HCT116 (cell line): ENCODE results near the gene STIM2. TPM values are rescaled to one million over a fixed set of nuclear protein-coding genes. Genes with fewer than 3 reads are reported as not detected.

Experiments
- ATAC-seq: fragments of 200-7000 bp; cut with Tn5 transposase; 2 replicates; pipeline ENCODE4 v1.9.1; 2020; ENCODE audit warnings: mild to moderate bottlenecking, moderate library complexity
- BruUV-seq: library from RNA; stranded (reverse); fragments of 400-500 nt; replicated peaks from 2 replicates; lab custom pipeline; 2021; lab: Mats Ljungman, UMichigan
- CTCF ChIA-PET: fragments of 300-600 bp; sonication (Branson Sonifier 250); formaldehyde crosslinking; loops from one replicate; lab custom pipeline; 2021; ENCODE audit warnings: antibody characterized with exemption; lab: Charles Lee
- POLR2A ChIA-PET: fragments of 300-600, 350-600 bp; sonication (Branson Sonifier 250); formaldehyde crosslinking; loops from one replicate; lab custom pipeline; 2021; ENCODE audit warnings: antibody characterized with exemption; lab: Charles Lee
- RAD21 ChIA-PET, 2 experiments: fragments of 300-600 bp; sonication (Branson Sonifier 250); formaldehyde crosslinking; loops; one replicate each; lab custom pipeline; 2023; ENCODE audit warnings: low total read pairs in 2 of 2; ENCODE audit not compliant: uncharacterized antibody in 2 of 2, unreplicated experiment in 2 of 2, low non-redundant PET in 1 of 2; lab: Charles Lee
- DNase-seq: peaks from one replicate; pipeline ENCODE4 v3.0.0-alpha.2; 2010; ENCODE audit warnings: low read depth, low spot score
- H2AFZ ChIP-seq: fragments of 200-600 bp; shearing (Covaris generic), sonication (generic); 2 replicates; pipeline ENCODE4 v1.6.1; 2017; ENCODE audit warnings: low read depth, mixed run types, mixed read lengths, antibody characterized with exemption, low read length; ENCODE audit not compliant: poor library complexity, severe bottlenecking
- H3K27ac ChIP-seq: 2 replicates; pipeline ENCODE4 v1.5.1; 2012; ENCODE audit warnings: low read depth, low read length
- H3K27me3 ChIP-seq: fragments of 200-600 bp; sonication (generic); 2 replicates; pipeline ENCODE4 v1.6.1; 2016; ENCODE audit warnings: mixed run types, low read length, mixed read lengths; ENCODE audit not compliant: insufficient read depth
- H3K36me3 ChIP-seq, 2 experiments: fragments of 200-500 bp in 1 of 2; fragments of 200-600 bp in 1 of 2; sonication (Bioruptor generic) in 1 of 2; sonication (generic) in 1 of 2; 2 replicates each; pipeline versions ENCODE4 v1.5.1 to v1.6.1; 2014 to 2016; ENCODE audit warnings: low read length in 2 of 2, inconsistent platforms in 1 of 2, mixed read lengths in 1 of 2, mixed run types in 1 of 2; ENCODE audit not compliant: insufficient read depth in 2 of 2, control insufficient read depth in 1 of 2
- H3K4me1 ChIP-seq, 2 experiments: fragments of 200-600 bp in 1 of 2; sonication (generic) in 1 of 2; 2 replicates each; pipeline versions ENCODE4 v1.5.1 to v1.6.1; 2012 to 2017; ENCODE audit warnings: low read length in 2 of 2, inconsistent platforms in 1 of 2, mild to moderate bottlenecking in 1 of 2, mixed read lengths in 1 of 2, mixed run types in 1 of 2, moderate library complexity in 1 of 2; ENCODE audit not compliant: insufficient read depth in 2 of 2, control insufficient read depth in 1 of 2
- H3K4me2 ChIP-seq: fragments of 200-600 bp; sonication (generic); 2 replicates; pipeline ENCODE4 v1.6.1; 2017; ENCODE audit warnings: mixed run types, low read length, mixed read lengths
- H3K4me3 ChIP-seq, 2 experiments: fragments of 200-600 bp in 1 of 2; sonication (generic) in 1 of 2; replicated peaks in 1 of 2; 2 replicates each; pipeline ENCODE4 v1.5.1; 2011 to 2016; ENCODE audit warnings: low read length in 2 of 2, control low read depth in 1 of 2, low read depth in 1 of 2, mild to moderate bottlenecking in 1 of 2, mixed read lengths in 1 of 2, mixed run types in 1 of 2
- H3K79me2 ChIP-seq: fragments of 200-600 bp; sonication (generic); 2 replicates; pipeline ENCODE4 v1.6.1; 2017; ENCODE audit warnings: mild to moderate bottlenecking, mixed run types, low read length, moderate library complexity, mixed read lengths; ENCODE audit not compliant: insufficient read depth
- H3K9ac ChIP-seq: fragments of 200-600 bp; sonication (generic); 2 replicates; pipeline ENCODE4 v1.6.1; 2016; ENCODE audit warnings: low read length, mixed read lengths
- H3K9me2 ChIP-seq: fragments of 200-600 bp; sonication (generic), shearing (Covaris generic); 2 replicates; pipeline ENCODE4 v1.6.1; 2017; ENCODE audit warnings: mixed run types, mild to moderate bottlenecking, moderate library complexity; ENCODE audit not compliant: insufficient read depth
- H3K9me3 ChIP-seq, 2 experiments: fragments of 200-500 bp in 1 of 2; fragments of 200-600 bp in 1 of 2; sonication (Bioruptor generic) in 1 of 2; sonication (generic) in 1 of 2; 2 replicates each; pipeline ENCODE4 v1.6.1; 2014 to 2017; ENCODE audit warnings: low read length in 2 of 2, mixed read lengths in 2 of 2, inconsistent platforms in 1 of 2, low read depth in 1 of 2, mild to moderate bottlenecking in 1 of 2, mixed run types in 1 of 2, moderate library complexity in 1 of 2; ENCODE audit not compliant: control insufficient read depth in 1 of 2, insufficient read depth in 1 of 2
- H4K20me1 ChIP-seq: fragments of 200-600 bp; sonication (generic), shearing (Covaris generic); 2 replicates; pipeline ENCODE4 v1.6.1; 2017; ENCODE audit warnings: mixed run types, mild to moderate bottlenecking, moderate library complexity; ENCODE audit not compliant: insufficient read depth
- CBX3 ChIP-seq: IDR thresholded peaks from 2 replicates; pipeline ENCODE4 v1.6.1; 2012; ENCODE audit warnings: low read depth
- CEBPB ChIP-seq: IDR thresholded peaks from 2 replicates; pipeline ENCODE4 v1.6.1; 2012; ENCODE audit warnings: low read depth
- EGR1 ChIP-seq: IDR thresholded peaks from 2 replicates; pipeline ENCODE4 v1.6.1; 2012; ENCODE audit warnings: low read depth
- ELF1 ChIP-seq: IDR thresholded peaks from 2 replicates; pipeline ENCODE4 v1.6.1; 2012; ENCODE audit warnings: low read depth, borderline replicate concordance
- EZH2 ChIP-seq: fragments of 200-600 bp; sonication (generic); IDR thresholded peaks from 2 replicates; pipeline ENCODE4 v1.6.1; 2017; ENCODE audit warnings: antibody characterized with exemption, mixed run types
- EZH2phosphoT487 ChIP-seq: fragments of 200-600 bp; IDR thresholded peaks from 2 replicates; pipeline ENCODE4 v1.6.1; 2018; ENCODE audit warnings: antibody characterized with exemption, borderline replicate concordance
- FOSL1 ChIP-seq: IDR thresholded peaks from 2 replicates; pipeline ENCODE4 v1.6.1; 2012; ENCODE audit warnings: low read depth
- JUND ChIP-seq: IDR thresholded peaks from 2 replicates; pipeline ENCODE4 v1.6.1; 2012
- POLR2A ChIP-seq: IDR thresholded peaks from 2 replicates; pipeline ENCODE4 v1.7.0; 2011; ENCODE audit warnings: borderline replicate concordance; ENCODE audit not compliant: insufficient read depth, insufficient read length; ENCODE audit errors: extremely low read depth
- RAD21 ChIP-seq: IDR thresholded peaks from 2 replicates; pipeline ENCODE4 v1.6.1; 2012; ENCODE audit warnings: low read depth, mild to moderate bottlenecking
- SP1 ChIP-seq: IDR thresholded peaks from 2 replicates; pipeline ENCODE4 v1.6.1; 2012; ENCODE audit warnings: low read depth
- SRF ChIP-seq: IDR thresholded peaks from 2 replicates; pipeline ENCODE4 v1.6.1; 2012; ENCODE audit warnings: low read depth
- TCF7L2 ChIP-seq: IDR thresholded peaks from 2 replicates; pipeline ENCODE4 v1.7.0; 2011; ENCODE audit warnings: borderline replicate concordance, inconsistent platforms; ENCODE audit not compliant: insufficient read depth, insufficient read length; ENCODE audit errors: extremely low read depth
- YY1 ChIP-seq: IDR thresholded peaks from 2 replicates; pipeline ENCODE4 v1.6.1; 2011; ENCODE audit warnings: low read length, low read depth, moderate library complexity, mild to moderate bottlenecking; ENCODE audit not compliant: insufficient replicate concordance; ENCODE audit errors: extremely low read depth
- ZFX ChIP-seq: fragments of 450-650 bp; IDR thresholded peaks from 2 replicates; pipeline ENCODE4 v1.6.1; 2017
- ZNF274 ChIP-seq: fragments of 200-500 bp; sonication (Bioruptor generic); IDR thresholded peaks from 2 replicates; pipeline ENCODE4 v1.6.1; 2014; ENCODE audit warnings: mild to moderate bottlenecking, low read depth, low read length, inconsistent platforms
- intact Hi-C: fragments of 100-400 bp; cut with micrococcal nuclease; formaldehyde crosslinking; loops from 2 replicates; pipeline ENCODE4 v1.10.0; 2022
- total RNA-seq: library from RNA; stranded (reverse); gene quantifications from one replicate; pipeline ENCODE4 v1.2.1, GENCODE V29; 2021; ENCODE audit not compliant: unreplicated experiment
- TF ChIP-seq, protein P1 (sequence below): IDR thresholded peaks from 2 replicates; pipeline ENCODE4 v1.6.1; 2011; ENCODE audit warnings: mild to moderate bottlenecking, low read length, moderate library complexity; ENCODE audit not compliant: insufficient replicate concordance; ENCODE audit errors: extremely low read depth
- TF ChIP-seq, protein P2 (sequence below), 3 experiments: fragments of 200-600 bp in 1 of 3; sonication (generic) in 1 of 3; IDR thresholded peaks in 2 of 3; conservative IDR thresholded peaks in 1 of 3; 2 replicates each; pipeline ENCODE4 v1.5.1; 2012 to 2017; ENCODE audit warnings: low read depth in 2 of 3, low read length in 2 of 3, antibody characterized with exemption in 1 of 3, borderline replicate concordance in 1 of 3, control low read depth in 1 of 3, mild to moderate bottlenecking in 1 of 3, mixed read lengths in 1 of 3, mixed run types in 1 of 3, moderate library complexity in 1 of 3; ENCODE audit not compliant: insufficient read depth in 1 of 3
- TF ChIP-seq, protein P3 (sequence below): IDR thresholded peaks from 2 replicates; pipeline ENCODE4 v1.6.1; 2012
- TF ChIP-seq, protein P4 (sequence below): IDR thresholded peaks from 2 replicates; pipeline ENCODE4 v1.6.1; 2012; ENCODE audit warnings: low read depth

STIM2 gene
- total RNA-seq, 1 experiment from 2014 or later: 65.9 TPM

DNA sequence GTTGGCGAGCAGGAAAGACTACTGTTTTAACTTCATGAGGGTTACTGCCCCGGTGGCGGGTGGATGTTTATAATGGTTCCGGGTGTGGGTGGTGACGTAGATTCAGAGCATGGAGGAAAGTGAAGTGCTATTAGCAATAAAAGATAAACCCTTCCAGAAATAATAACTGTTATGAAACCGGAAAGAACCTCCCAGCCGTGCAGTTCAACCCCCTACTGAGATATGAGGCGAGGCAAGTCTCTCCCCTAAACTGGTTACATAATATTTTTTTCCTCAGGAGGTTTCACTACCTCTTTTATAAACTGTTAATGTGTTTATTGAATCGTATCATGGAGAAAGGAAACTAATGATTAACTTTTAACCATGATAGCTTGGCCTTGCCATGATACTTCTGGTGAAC is 33.9 kb upstream of the STIM2 start:
- H3K9ac ChIP-seq: no peak overlapping the region
- H3K27ac ChIP-seq: no peak overlapping the region
- H3K4me1 ChIP-seq: peaks cover 0 to 4% of the 10 kb centered on the region in 2 experiments; a peak in 1 of 4 replicates
- no peak overlapping the region for H3K4me3 ChIP-seq
- H3K9me3 ChIP-seq: no peaks in the 10 kb centered on the region
- POLR2A ChIA-PET: no interaction called here
- H3K9me2 ChIP-seq: no peaks in the 10 kb centered on the region
- no peaks in the 10 kb centered on the region for H3K36me3 ChIP-seq
- CTCF ChIA-PET: no interaction called here
- no peaks in the 10 kb centered on the region for H3K27me3 ChIP-seq
- H2AFZ ChIP-seq: no peak overlapping the region
- no peaks in the 10 kb centered on the region for H4K20me1 ChIP-seq
- ATAC-seq: no peak
- no TSS peak for BruUV-seq
- no peak for TF ChIP-seq EZH2
- no peak for TF ChIP-seq POLR2A
- no peak for TF ChIP-seq CBX3
- TF ChIP-seq, protein P1, sequence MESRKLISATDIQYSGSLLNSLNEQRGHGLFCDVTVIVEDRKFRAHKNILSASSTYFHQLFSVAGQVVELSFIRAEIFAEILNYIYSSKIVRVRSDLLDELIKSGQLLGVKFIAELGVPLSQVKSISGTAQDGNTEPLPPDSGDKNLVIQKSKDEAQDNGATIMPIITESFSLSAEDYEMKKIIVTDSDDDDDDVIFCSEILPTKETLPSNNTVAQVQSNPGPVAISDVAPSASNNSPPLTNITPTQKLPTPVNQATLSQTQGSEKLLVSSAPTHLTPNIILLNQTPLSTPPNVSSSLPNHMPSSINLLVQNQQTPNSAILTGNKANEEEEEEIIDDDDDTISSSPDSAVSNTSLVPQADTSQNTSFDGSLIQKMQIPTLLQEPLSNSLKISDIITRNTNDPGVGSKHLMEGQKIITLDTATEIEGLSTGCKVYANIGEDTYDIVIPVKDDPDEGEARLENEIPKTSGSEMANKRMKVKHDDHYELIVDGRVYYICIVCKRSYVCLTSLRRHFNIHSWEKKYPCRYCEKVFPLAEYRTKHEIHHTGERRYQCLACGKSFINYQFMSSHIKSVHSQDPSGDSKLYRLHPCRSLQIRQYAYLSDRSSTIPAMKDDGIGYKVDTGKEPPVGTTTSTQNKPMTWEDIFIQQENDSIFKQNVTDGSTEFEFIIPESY: no peak
- TF ChIP-seq, protein P2, sequence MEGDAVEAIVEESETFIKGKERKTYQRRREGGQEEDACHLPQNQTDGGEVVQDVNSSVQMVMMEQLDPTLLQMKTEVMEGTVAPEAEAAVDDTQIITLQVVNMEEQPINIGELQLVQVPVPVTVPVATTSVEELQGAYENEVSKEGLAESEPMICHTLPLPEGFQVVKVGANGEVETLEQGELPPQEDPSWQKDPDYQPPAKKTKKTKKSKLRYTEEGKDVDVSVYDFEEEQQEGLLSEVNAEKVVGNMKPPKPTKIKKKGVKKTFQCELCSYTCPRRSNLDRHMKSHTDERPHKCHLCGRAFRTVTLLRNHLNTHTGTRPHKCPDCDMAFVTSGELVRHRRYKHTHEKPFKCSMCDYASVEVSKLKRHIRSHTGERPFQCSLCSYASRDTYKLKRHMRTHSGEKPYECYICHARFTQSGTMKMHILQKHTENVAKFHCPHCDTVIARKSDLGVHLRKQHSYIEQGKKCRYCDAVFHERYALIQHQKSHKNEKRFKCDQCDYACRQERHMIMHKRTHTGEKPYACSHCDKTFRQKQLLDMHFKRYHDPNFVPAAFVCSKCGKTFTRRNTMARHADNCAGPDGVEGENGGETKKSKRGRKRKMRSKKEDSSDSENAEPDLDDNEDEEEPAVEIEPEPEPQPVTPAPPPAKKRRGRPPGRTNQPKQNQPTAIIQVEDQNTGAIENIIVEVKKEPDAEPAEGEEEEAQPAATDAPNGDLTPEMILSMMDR (IDR thresholded peaks at IDR 0.05 in 2 of 3, conservative IDR thresholded peaks at IDR 0.05 in 1 of 3; ENCODE audit: borderline replicate concordance in 1 of 3, insufficient read depth in 1 of 3, low read depth in 2 of 3, low read length in 2 of 3): no peak
- no peak for TF ChIP-seq SRF
- no peak for TF ChIP-seq JUND
- TF ChIP-seq CEBPB: no peak
- TF ChIP-seq, protein P3, sequence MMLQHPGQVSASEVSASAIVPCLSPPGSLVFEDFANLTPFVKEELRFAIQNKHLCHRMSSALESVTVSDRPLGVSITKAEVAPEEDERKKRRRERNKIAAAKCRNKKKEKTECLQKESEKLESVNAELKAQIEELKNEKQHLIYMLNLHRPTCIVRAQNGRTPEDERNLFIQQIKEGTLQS: no peak
- TF ChIP-seq FOSL1: no peak
- no peak for TF ChIP-seq ZNF274
- TF ChIP-seq, protein P4, sequence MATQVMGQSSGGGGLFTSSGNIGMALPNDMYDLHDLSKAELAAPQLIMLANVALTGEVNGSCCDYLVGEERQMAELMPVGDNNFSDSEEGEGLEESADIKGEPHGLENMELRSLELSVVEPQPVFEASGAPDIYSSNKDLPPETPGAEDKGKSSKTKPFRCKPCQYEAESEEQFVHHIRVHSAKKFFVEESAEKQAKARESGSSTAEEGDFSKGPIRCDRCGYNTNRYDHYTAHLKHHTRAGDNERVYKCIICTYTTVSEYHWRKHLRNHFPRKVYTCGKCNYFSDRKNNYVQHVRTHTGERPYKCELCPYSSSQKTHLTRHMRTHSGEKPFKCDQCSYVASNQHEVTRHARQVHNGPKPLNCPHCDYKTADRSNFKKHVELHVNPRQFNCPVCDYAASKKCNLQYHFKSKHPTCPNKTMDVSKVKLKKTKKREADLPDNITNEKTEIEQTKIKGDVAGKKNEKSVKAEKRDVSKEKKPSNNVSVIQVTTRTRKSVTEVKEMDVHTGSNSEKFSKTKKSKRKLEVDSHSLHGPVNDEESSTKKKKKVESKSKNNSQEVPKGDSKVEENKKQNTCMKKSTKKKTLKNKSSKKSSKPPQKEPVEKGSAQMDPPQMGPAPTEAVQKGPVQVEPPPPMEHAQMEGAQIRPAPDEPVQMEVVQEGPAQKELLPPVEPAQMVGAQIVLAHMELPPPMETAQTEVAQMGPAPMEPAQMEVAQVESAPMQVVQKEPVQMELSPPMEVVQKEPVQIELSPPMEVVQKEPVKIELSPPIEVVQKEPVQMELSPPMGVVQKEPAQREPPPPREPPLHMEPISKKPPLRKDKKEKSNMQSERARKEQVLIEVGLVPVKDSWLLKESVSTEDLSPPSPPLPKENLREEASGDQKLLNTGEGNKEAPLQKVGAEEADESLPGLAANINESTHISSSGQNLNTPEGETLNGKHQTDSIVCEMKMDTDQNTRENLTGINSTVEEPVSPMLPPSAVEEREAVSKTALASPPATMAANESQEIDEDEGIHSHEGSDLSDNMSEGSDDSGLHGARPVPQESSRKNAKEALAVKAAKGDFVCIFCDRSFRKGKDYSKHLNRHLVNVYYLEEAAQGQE: no peak
- TF ChIP-seq TCF7L2: no peak
- no peak for TF ChIP-seq ZFX
- TF ChIP-seq YY1: no peak
- TF ChIP-seq EZH2phosphoT487: no peak
- no peak for TF ChIP-seq ELF1
- no peak for TF ChIP-seq EGR1
- no peak for TF ChIP-seq SP1
- TF ChIP-seq RAD21: no peak
- TF ChIP-seq, all 23 proteins: peak for 0
- Histone ChIP-seq H3K79me2 (no peaks in the 10 kb centered on the region), H3K4me2 (no peak overlapping the region)
- no peak for DNase-seq
- intact Hi-C loops: no loop called here
- RAD21 ChIA-PET: no interaction called here
